Heart left ventricle (tissue), 16 donors: ENCODE results near the gene TTC7B. TPM values are rescaled to one million over a fixed set of nuclear protein-coding genes. Genes with fewer than 3 reads are reported as not detected.

Source experiments
- ATAC-seq, 4 donors: fragments of 200-7000 bp; cut with Tn5 transposase; one replicate each; pipeline ENCODE4 v1.9.1; 2020 to 2022; ENCODE audit warnings: moderate library complexity in 4 of 4, mild to moderate bottlenecking in 3 of 4, moderate number of reproducible peaks in 1 of 4
- DNase-seq, 5 donors: peaks; one replicate each; pipeline ENCODE4 v3.0.0-alpha.2; 2020
- H3K27ac ChIP-seq, 12 donors: fragments of 200-600 bp; sonication (generic) in 4 of 12; one replicate each; pipeline versions ENCODE4 v1.5.0 to v1.8.0; 2016 to 2022; ENCODE audit warnings: mild to moderate bottlenecking in 2 of 12
- H3K27me3 ChIP-seq, 9 donors: fragments of 200-600 bp; sonication (generic) in 2 of 9; one replicate each; pipeline versions ENCODE4 v1.5.1 to v1.8.0; 2016 to 2022; ENCODE audit warnings: mild to moderate bottlenecking in 3 of 9
- H3K36me3 ChIP-seq, 9 donors: fragments of 200-600 bp; sonication (generic) in 2 of 9; one replicate each; pipeline versions ENCODE4 v1.5.0 to v1.8.0; 2018 to 2022; ENCODE audit warnings: mild to moderate bottlenecking in 2 of 9
- H3K4me1 ChIP-seq, 12 donors: fragments of 200-600 bp; sonication (generic) in 4 of 12; one replicate each; pipeline versions ENCODE4 v1.5.0 to v1.8.0; 2016 to 2022; ENCODE audit warnings: mild to moderate bottlenecking in 3 of 12
- H3K4me3 ChIP-seq, 12 donors: fragments of 200-600 bp; sonication (generic) in 4 of 12; one replicate each; pipeline versions ENCODE4 v1.5.0 to v1.8.0; 2017 to 2022; ENCODE audit warnings: mild to moderate bottlenecking in 9 of 12, moderate library complexity in 4 of 12
- H3K9me3 ChIP-seq, 12 donors: fragments of 200-600 bp; sonication (generic) in 4 of 12; one replicate each; pipeline versions ENCODE4 v1.5.0 to v1.8.0; 2016 to 2022; ENCODE audit warnings: mild to moderate bottlenecking in 1 of 12
- CTCF ChIP-seq, 12 donors: fragments of 200-600 bp; sonication (generic) in 4 of 12; IDR thresholded peaks; one replicate each; pipeline versions ENCODE4 v1.5.0 to v1.8.0; 2018 to 2022; ENCODE audit warnings: antibody characterized with exemption in 12 of 12, mild to moderate bottlenecking in 5 of 12
- POLR2A ChIP-seq, 2 donors: fragments of 450-650 bp; IDR thresholded peaks; one replicate each; pipeline ENCODE4 v1.6.1; 2017; ENCODE audit warnings: antibody characterized with exemption in 2 of 2, mild to moderate bottlenecking in 2 of 2, moderate library complexity in 2 of 2
- WGBS, 4 donors: extraction: QIAGEN DNeasy Blood & Tissue Kit in 2 of 4; methylation state at CpG; one replicate each; pipeline versions ENCODE4 v1.1.5 to v1.1.7; 2013 to 2018; 5-methylcytosine and 5-hydroxymethylcytosine counted together
- intact Hi-C, 10 donors: fragments of 100-400 bp; cut with DNase I; formaldehyde crosslinking; loops; one replicate each; pipeline versions ENCODE4 v1.11.1 to v1.14.2; 2022
- polyA plus RNA-seq, 2 donors: library from polyadenylated mRNA; stranded (reverse); fragments of 200-250 nt; gene quantifications; one replicate each; pipeline ENCODE4 v1.2.3, GENCODE V29; 2013
- total RNA-seq, 9 donors: library from RNA; depleted of rRNA in 2 of 9; stranded (reverse); fragments of >200 nt in 2 of 9; fragmentation: NEBNext Ultra II Directional in 3 of 9; extraction: Animal tissue kit (Norgen Biotek cat#: 25700) in 3 of 9; gene quantifications; one replicate each; pipeline versions ENCODE4 v1.1.0 to v1.2.4, GENCODE V29; 2016 to 2023
- donor health status: ischemic (EF 13 %, LVEDD 7.1; RV severe dilation, severe dysfunction).
- donor health status: healthy with polysubstance abuse.
- donor health status: DM: no; HTN: yes; CAD: no.
- donor health status: DM: no; HTN: no; CAD: no.
- donor health status: ischemic (EF 25% LVEDD 6.9; RV normal size, moderate dysfunction).
- donor health status: ischemic (EF 25% LVEDD 5.7; RV mildly dilated, moderate dysfunction).
- donor health status: healthy.
- donor health status: DM: yes; HTN: yes; CAD: no.
- donor health status: ischemic (EF 35%, LVEDD 5.7; RV mildly dilated, moderate dysfunction).
- donor health status: nonischemic (EF 11% LVEDD 7.7; RV severe dilation, severe dysfunction).
- donor health status: DM: yes; HTN: yes; CAD: no.
- donor health status: PGD.
- donor health status: ischemic (EF 29% LVEDD 5.4; RV normal size, mild dysfunction).
- donor health status: nonischemic (EF 23%, LVEDD 6.1; RV moderate dilation, normal function).

TTC7B gene
- total and polyA plus RNA-seq, 11 donors: 20.3 to 76.1 (median 62.6) TPM

GRCh38 chr14:90488256-90488655, 328.0 kb downstream of the TTC7B start:
- Histone ChIP-seq H3K4me3 (no peak overlapping the region), H3K27me3 (no peaks in the 10 kb centered on the region), H3K36me3 (no peaks in the 10 kb centered on the region), H3K27ac (no peak overlapping the region), H3K4me1 (peaks cover 0 to 43% (median 25%) of the 10 kb centered on the region in 12 donors), H3K9me3 (no peaks in the 10 kb centered on the region)
- WGBS, 4 donors: 90 to 92% (median 91%) methylated on average over 5 of the region's 5 CpGs
- no peak for DNase-seq
- no peak for TF ChIP-seq POLR2A (IDR thresholded peaks at IDR 0.05)
- no peak for ATAC-seq
- intact Hi-C loops: no loop called here

DNA sequence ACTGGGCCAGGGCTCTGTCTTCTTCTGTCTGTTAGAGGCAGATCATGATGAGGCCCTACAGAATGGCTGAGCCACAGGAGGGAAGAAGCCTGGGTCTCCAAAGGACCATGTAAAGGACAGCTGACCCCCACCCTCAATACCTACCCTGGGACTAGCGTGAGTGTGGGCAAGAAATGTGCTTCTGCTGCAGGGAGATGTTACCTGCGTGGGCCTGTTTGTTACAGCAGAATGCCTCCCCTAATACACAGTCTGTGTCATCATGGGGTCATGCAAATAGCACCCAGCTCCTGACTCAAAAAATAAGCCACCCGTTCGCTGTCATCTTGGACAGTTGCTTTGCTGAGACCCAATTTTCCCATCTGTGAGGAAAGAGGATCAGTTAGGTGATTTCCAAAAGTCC, 328.8 kb downstream of the TTC7B start:
- H3K4me1 ChIP-seq: peaks cover 0 to 44% (median 25%) of the 10 kb centered on the region in 12 donors
- intact Hi-C loops: no loop called here
- no peak overlapping the region for H3K4me3 ChIP-seq
- DNase-seq (no peak), ATAC-seq (no peak)
- H3K27me3 ChIP-seq: no peaks in the 10 kb centered on the region
- TF ChIP-seq POLR2A (IDR thresholded peaks at IDR 0.05) (no peak), CTCF (IDR thresholded peaks at IDR 0.05) (no peak)
- H3K36me3 ChIP-seq: no peaks in the 10 kb centered on the region
- H3K9me3 ChIP-seq: no peaks in the 10 kb centered on the region
- H3K27ac ChIP-seq: no peak overlapping the region
- 95 to 100% (median 95%) methylated on average over 4 of the region's 4 CpGs for WGBS, 4 donors

DNA sequence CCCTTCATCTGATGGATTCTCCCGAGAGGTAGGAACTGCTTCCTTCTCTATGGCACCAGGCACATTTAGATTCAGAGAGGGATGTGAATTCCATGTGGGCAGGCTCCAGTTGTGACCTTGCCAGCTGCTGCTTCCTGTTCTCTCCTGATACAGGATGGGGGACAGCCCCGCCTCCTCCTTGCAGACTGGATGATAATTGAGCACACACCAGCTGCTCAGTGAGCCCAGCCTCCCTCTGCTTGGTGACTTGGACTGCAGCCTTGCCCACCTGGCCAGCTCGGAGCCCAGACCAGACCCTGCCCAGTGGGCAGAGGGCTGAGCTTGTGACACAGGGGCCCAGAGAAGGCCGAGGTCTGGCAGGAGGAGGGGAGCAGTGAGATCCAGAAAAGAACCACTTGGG, 329.2 kb downstream of the TTC7B start:
- H3K9me3 ChIP-seq: no peaks in the 10 kb centered on the region

DNA sequence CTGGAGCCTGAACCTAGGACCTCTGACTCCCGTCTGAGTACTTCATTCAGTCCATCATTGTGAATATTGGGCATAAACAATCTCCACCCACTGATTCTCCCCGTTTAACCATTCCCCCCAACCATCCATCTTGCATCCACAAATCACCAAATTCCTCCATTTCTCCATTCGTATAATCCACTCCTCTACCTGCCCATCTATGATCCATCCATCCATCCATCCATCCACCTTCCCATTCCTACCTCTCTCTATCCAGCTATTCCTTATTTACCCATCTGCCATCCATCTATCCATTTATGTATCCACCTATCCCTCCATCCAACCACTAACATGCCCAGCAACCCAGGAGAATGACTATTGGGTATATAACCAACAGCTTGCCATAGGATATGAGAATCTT, 331.9 kb downstream of the TTC7B start:
- WGBS, 4 donors: 80 to 85% (median 82%) methylated on average over 3 of the region's 3 CpGs
- peaks cover 0 to 24% (median 5%) of the 10 kb centered on the region in 12 donors for H3K4me1 ChIP-seq
- no peak for DNase-seq
- no peak for ATAC-seq
- H3K27me3 ChIP-seq: no peaks in the 10 kb centered on the region
- TF ChIP-seq CTCF (IDR thresholded peaks at IDR 0.05) (no peak), POLR2A (IDR thresholded peaks at IDR 0.05) (no peak)
- intact Hi-C loops: no loop called here
- H3K4me3 ChIP-seq: no peak overlapping the region
- H3K36me3 ChIP-seq: no peaks in the 10 kb centered on the region
- peak overlapping the region in 7 of 12 donors; percentile 50 to 72 (median 63) for H3K27ac ChIP-seq
- H3K9me3 ChIP-seq: peaks cover 0 to 10% (median 0%) of the 10 kb centered on the region in 12 donors

More for the DNA sequence above, 329.2 kb downstream of the TTC7B start:
- Histone ChIP-seq H3K27ac (no peak overlapping the region), H3K4me3 (no peak overlapping the region), H3K27me3 (no peaks in the 10 kb centered on the region), H3K36me3 (no peaks in the 10 kb centered on the region), H3K4me1 (peaks cover 0 to 42% (median 22%) of the 10 kb centered on the region in 12 donors)
- intact Hi-C loops: no loop called here
- DNase-seq: peak in 3 of 5 donors; percentile 35 to 53 (median 51)
- no peak for TF ChIP-seq CTCF (IDR thresholded peaks at IDR 0.05)
- no peak for TF ChIP-seq POLR2A (IDR thresholded peaks at IDR 0.05)
- 35 to 53% (median 44%) methylated on average over 4 of the region's 4 CpGs for WGBS, 4 donors
- peak in 2 of 4 donors; percentile 20 to 25 for ATAC-seq

GRCh38 chr14:90483571-90483974, 332.7 kb downstream of the TTC7B start:
- Histone ChIP-seq H3K9me3 (peaks cover 0 to 10% (median 0%) of the 10 kb centered on the region in 12 donors), H3K4me3 (no peak overlapping the region), H3K27me3 (no peaks in the 10 kb centered on the region), H3K36me3 (no peaks in the 10 kb centered on the region), H3K27ac (peak overlapping the region in 8 of 12 donors; percentile 50 to 72 (median 61)), H3K4me1 (peaks cover 0 to 24% (median 5%) of the 10 kb centered on the region in 12 donors)
- DNase-seq: peak in 3 of 5 donors; percentile 38 to 61 (median 59)
- intact Hi-C loops: no loop called here
- 27 to 44% (median 33%) methylated on average over 11 of the region's 11 CpGs for WGBS, 4 donors
- no peak for TF ChIP-seq POLR2A (IDR thresholded peaks at IDR 0.05)
- no peak for TF ChIP-seq CTCF (IDR thresholded peaks at IDR 0.05)
- peak; percentile 48 to 93 (median 56) for ATAC-seq
